Lower leg skin (tissue), 4 donors: Measurements from ENCODE around the gene DIS3L2. TPM values are rescaled to one million over a fixed set of nuclear protein-coding genes. Genes with fewer than 3 reads are reported as not detected.

Experiments used
- DNase-seq, 2 donors: peaks; one replicate each; pipeline ENCODE4 v3.0.0-alpha.2; 2019; ENCODE audit warnings: low spot score in 2 of 2
- H3K4me3 ChIP-seq: fragments of 200-600 bp; sonication (generic); 2 replicates; pipeline ENCODE4 v1.5.1; 2017; ENCODE audit warnings: mild to moderate bottlenecking, low read depth; ENCODE audit not compliant: poor library complexity, severe bottlenecking
- POLR2A ChIP-seq, 2 donors: fragments of 450-650 bp; IDR thresholded peaks; one replicate each; pipeline ENCODE4 v1.6.1; 2016 to 2017; ENCODE audit warnings: antibody characterized with exemption in 2 of 2, mild to moderate bottlenecking in 1 of 2, moderate library complexity in 1 of 2
- WGBS, 2 donors: methylation state at CpG; one replicate each; pipeline ENCODE4 v1.1.5; 2018; 5-methylcytosine and 5-hydroxymethylcytosine counted together
- intact Hi-C: fragments of 100-400 bp; cut with DNase I; formaldehyde crosslinking; loops from one replicate; pipeline ENCODE4 v1.15.0; 2023; ENCODE audit warnings: low total_unique reads
- total RNA-seq, 4 donors: library from RNA; depleted of rRNA; stranded (reverse); fragments of >200 nt; gene quantifications; one replicate each; pipeline ENCODE4 v1.1.0, GENCODE V29; 2016
- TF ChIP-seq, protein P1 (sequence below), 3 donors: fragments of 450-650 bp; IDR thresholded peaks; one replicate each; pipeline ENCODE4 v1.5.1; 2016; ENCODE audit warnings: antibody characterized with exemption in 3 of 3, mild to moderate bottlenecking in 3 of 3, moderate library complexity in 2 of 3

The DIS3L2 gene
- total RNA-seq, 4 donors from 2014 or later: 26.4 to 39.0 (median 34.4) TPM

DNA sequence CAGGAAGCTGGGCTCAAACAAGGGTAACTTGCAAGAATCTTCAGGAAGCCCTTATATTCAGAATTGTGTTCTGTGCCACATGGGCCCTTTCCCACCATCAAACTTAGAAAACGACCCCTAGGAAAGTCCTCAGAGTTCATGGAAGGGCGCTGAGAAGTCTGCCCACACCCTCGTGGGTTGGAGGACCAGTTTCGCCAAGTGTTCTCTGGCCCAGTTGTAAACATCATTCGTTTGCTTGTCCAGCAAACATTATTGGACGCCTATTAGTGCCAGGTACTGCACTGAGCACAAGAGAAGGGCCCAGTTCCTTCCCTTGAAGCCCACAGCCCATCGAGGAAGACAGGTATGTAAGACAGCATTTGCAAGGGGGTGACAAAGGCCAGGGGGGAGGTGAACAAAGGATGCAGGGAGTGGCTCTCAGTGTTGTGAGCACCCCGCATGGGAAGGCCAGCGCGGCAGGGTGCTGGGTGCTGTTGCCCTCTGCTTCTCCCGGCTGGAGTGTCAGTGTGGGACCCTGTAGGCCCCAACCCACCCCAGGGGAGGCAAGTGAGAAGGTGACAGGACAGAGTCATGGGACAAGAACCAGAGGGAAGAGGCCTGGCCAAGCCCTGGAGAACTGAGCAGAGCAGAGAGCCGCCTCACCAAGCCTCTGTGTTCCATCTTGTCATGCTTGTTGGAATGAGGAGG, 356.8 kb downstream of the DIS3L2 start:
- peak in 1 of 2 donors; percentile 46 for DNase-seq
- no peak for TF ChIP-seq POLR2A (IDR thresholded peaks at IDR 0.05)
- TF ChIP-seq, protein P1, sequence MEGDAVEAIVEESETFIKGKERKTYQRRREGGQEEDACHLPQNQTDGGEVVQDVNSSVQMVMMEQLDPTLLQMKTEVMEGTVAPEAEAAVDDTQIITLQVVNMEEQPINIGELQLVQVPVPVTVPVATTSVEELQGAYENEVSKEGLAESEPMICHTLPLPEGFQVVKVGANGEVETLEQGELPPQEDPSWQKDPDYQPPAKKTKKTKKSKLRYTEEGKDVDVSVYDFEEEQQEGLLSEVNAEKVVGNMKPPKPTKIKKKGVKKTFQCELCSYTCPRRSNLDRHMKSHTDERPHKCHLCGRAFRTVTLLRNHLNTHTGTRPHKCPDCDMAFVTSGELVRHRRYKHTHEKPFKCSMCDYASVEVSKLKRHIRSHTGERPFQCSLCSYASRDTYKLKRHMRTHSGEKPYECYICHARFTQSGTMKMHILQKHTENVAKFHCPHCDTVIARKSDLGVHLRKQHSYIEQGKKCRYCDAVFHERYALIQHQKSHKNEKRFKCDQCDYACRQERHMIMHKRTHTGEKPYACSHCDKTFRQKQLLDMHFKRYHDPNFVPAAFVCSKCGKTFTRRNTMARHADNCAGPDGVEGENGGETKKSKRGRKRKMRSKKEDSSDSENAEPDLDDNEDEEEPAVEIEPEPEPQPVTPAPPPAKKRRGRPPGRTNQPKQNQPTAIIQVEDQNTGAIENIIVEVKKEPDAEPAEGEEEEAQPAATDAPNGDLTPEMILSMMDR (IDR thresholded peaks at IDR 0.05): no peak
- WGBS, 2 donors: 91 to 97% methylated on average over 12 of the region's 12 CpGs
- no peak overlapping the region for H3K4me3 ChIP-seq
- intact Hi-C loops: loop anchor here (10.0 kb wide), 1 partner anchor 54 kb away; no protein-coding TSS in a partner anchor

DNA sequence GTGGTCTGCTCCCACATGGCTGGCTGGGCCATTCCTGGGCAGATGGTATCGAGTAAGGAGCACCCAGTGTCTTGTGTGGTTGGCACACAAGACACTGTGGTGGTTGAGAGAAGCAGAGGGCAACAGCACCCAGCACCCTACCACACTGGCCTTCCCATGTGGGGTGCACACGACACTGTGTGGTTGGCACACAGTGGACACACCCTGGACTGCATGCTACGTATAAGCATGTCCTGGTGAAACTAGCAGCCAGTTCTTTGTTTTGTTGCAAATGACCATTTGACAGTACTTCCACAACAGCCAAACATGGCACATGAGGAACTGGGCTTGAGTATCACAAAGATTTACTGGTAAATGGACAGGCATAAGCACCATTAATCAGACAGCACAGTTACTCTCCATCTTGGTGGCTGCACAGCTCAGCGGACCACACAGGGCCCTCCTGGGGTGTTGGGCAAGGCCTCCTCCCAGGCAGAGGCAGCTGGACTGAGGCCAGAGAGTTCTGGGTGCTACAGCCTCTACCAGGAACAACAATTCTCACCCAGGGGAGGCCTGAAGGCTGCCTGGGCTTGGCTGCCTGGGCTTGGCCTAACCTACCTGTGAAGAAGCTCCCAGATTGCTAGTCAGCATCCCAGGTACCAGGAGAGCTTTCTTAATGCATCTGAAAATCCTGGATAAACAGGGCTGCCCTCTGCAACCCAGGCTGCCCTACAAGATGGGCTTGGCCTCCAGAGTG, 357.7 kb downstream of the DIS3L2 start:
- intact Hi-C loops: loop anchor here (10.0 kb wide), 1 partner anchor 54 kb away; no protein-coding TSS in a partner anchor
- DNase-seq: peak in 1 of 2 donors; percentile 64
- WGBS, 2 donors: 84 to 89% methylated on average over 4 of the region's 4 CpGs
- TF ChIP-seq POLR2A (IDR thresholded peaks at IDR 0.05): no peak
- TF ChIP-seq, protein P1 (IDR thresholded peaks at IDR 0.05): no peak
- H3K4me3 ChIP-seq: no peak overlapping the region

DNA sequence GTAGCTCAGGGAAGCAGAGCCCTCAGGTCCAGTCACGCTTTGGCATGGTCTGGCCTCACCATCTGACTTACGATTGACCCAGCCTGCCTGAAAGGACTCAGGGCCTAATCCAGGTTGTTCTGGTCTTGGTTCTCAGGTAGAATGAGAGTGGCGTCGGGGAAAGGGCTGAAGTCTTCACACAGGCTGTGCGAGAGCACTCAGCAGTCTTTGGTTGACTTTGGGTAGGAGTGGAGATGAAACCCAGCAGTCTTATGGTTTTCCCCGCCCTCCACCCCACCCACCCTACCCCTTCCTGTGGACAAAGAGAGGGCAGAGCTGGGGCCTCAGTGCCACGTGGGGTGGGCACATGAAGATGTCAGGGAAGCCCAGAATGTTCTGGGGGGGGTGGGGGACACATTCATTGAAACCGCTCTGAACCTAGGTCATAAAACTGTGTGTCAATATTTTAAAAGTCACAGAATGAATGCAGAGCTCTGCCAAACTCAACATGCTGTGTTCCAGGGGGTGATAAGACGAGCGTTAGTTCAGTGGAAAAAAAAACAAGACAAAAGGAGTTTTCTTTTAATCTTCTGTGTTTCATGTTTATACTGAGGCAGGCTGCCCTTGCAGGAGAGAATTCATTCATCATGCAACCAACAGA, 358.4 kb downstream of the DIS3L2 start:
- WGBS, 2 donors: 90 to 97% methylated on average over 10 of the region's 10 CpGs
- peak in 1 of 2 donors; percentile 65 for DNase-seq
- H3K4me3 ChIP-seq: no peak overlapping the region
- intact Hi-C loops: loop anchor here (10.0 kb wide), 1 partner anchor 55 kb away; no protein-coding TSS in a partner anchor
- TF ChIP-seq, protein P1 (IDR thresholded peaks at IDR 0.05): no peak
- TF ChIP-seq POLR2A (IDR thresholded peaks at IDR 0.05): no peak

DNA sequence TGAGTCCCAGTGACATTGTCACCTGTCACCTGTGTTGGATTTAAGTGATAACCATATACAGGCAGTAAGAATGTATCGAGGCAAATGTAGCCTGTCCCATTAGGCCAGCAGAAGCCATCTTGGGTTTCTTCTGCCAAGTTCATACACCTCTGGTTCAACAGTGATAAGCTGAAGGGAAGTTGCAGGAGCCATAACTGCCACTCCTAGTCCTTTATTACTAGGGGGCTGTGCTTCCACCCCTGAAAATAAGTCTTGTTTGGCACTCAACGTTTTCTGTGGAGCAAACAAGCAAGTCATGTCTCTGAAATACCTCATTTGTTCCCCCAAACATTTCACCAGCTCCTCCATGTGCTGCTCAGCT, 358.9 kb downstream of the DIS3L2 start:
- H3K4me3 ChIP-seq: no peak overlapping the region
- WGBS, 2 donors: 52 to 61% methylated on average over 2 of the region's 2 CpGs
- no peak for DNase-seq
- intact Hi-C loops: no loop called here
- TF ChIP-seq, protein P1 (IDR thresholded peaks at IDR 0.05): no peak
- no peak for TF ChIP-seq POLR2A (IDR thresholded peaks at IDR 0.05)

DNA sequence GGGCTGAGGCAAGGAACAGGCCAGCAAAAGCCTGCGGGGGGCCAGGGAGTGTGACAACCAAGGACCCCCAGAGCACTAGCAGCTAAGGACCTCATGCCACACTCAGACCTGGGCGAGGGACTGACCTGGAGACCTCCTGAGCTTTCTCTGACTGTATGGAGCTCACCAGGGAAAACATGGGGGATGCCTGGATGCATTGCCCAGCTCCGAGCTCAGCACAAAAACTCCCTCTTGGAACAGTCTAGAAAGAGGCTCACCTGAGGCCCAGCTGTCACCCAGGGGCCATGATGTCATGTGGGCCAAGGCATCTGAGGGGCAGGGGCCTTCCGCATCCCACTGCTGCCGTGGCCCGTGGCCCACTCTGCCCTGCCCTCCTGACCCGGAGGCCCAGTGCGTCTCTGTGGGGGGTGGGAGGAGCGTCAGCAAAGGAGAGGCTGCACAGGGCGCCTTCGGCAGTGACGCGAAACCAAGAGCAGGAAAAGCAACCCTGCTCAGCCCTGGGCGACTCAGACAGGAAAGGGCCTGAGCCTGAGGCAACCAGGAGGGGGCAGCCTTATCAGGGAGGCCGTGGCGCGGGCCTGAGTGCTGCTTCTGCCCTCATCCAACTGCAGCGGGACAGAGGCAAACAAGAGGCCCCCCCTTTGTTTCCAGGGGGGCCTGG, 359.8 kb downstream of the DIS3L2 start:
- intact Hi-C loops: no loop called here
- 83 to 87% methylated on average over 15 of the region's 18 CpGs for WGBS, 2 donors
- no peak overlapping the region for H3K4me3 ChIP-seq
- TF ChIP-seq, protein P1 (IDR thresholded peaks at IDR 0.05): no peak
- TF ChIP-seq POLR2A (IDR thresholded peaks at IDR 0.05): no peak
- DNase-seq: peak in 1 of 2 donors; percentile 80
